Smooth muscle cell (in vitro differentiated cells): ENCODE measurements around the gene ANKRD63. TPM values are rescaled to one million over a fixed set of nuclear protein-coding genes. Genes with fewer than 3 reads are reported as not detected.

Source experiments
- DNase-seq: peaks from one replicate; lab custom pipeline; 2025; ENCODE audit not compliant: unreplicated experiment; lab: John Stamatoyannopoulos, UW
- H2AFZ ChIP-seq: fragments of 200-600 bp; sonication (generic); 2 replicates; pipeline ENCODE4 v1.6.0; 2016; ENCODE audit warnings: antibody characterized with exemption, low read depth, mild to moderate bottlenecking
- H3F3A ChIP-seq: fragments of 200-600 bp; sonication (generic); 2 replicates; pipeline ENCODE4 v1.6.0; 2017; ENCODE audit warnings: antibody characterized with exemption, low read depth
- H3K27ac ChIP-seq: fragments of 200-600 bp; sonication (generic); 2 replicates; pipeline ENCODE4 v1.5.1; 2016; ENCODE audit warnings: low read depth, mild to moderate bottlenecking
- H3K27me3 ChIP-seq: fragments of 200-600 bp; sonication (generic); 2 replicates; pipeline ENCODE4 v1.6.1; 2016; ENCODE audit warnings: low read depth, mild to moderate bottlenecking
- H3K36me3 ChIP-seq: fragments of 200-600 bp; sonication (generic); 2 replicates; pipeline ENCODE4 v1.5.1; 2016; ENCODE audit warnings: low read depth
- H3K4me1 ChIP-seq: fragments of 200-600 bp; sonication (generic); 2 replicates; pipeline ENCODE4 v1.5.1; 2016; ENCODE audit warnings: low read depth
- H3K4me2 ChIP-seq: fragments of 200-600 bp; sonication (generic); 2 replicates; pipeline ENCODE4 v1.6.0; 2016; ENCODE audit warnings: mild to moderate bottlenecking
- H3K4me3 ChIP-seq: fragments of 200-600 bp; sonication (generic); 2 replicates; pipeline ENCODE4 v1.5.1; 2016; ENCODE audit warnings: mild to moderate bottlenecking
- H3K79me2 ChIP-seq: fragments of 200-600 bp; sonication (generic); 2 replicates; pipeline ENCODE4 v1.6.0; 2016; ENCODE audit warnings: low read depth, mild to moderate bottlenecking
- H3K9ac ChIP-seq: fragments of 200-600 bp; sonication (generic); 2 replicates; pipeline ENCODE4 v1.6.0; 2016; ENCODE audit warnings: low read depth
- H3K9me3 ChIP-seq: fragments of 200-600 bp; sonication (generic); replicated peaks from 2 replicates; pipeline ENCODE4 v1.5.1; 2016; ENCODE audit warnings: low read depth
- H4K20me1 ChIP-seq: fragments of 200-600 bp; sonication (generic); 2 replicates; pipeline ENCODE4 v1.6.0; 2016; ENCODE audit warnings: low read depth
- WGBS: methylation state at CpG from one replicate; pipeline ENCODE4 v1.1.7; 2016; ENCODE audit warnings: low lambda C conversion rate; 5-methylcytosine and 5-hydroxymethylcytosine counted together
- polyA plus RNA-seq: library from polyadenylated mRNA; unstranded; fragments of >200 nt; fragmentation: Nextera tagmentation; extraction: Ambion mirVana; gene quantifications from 2 replicates; pipeline ENCODE4 v1.2.1, GENCODE V29; 2016
- total RNA-seq: library from RNA; depleted of rRNA; stranded (reverse); fragments of >200 nt; gene quantifications from 2 replicates; pipeline ENCODE4 v1.2.3, GENCODE V29; 2014
- TF ChIP-seq, protein P1 (sequence below): fragments of 200-600 bp; sonication (generic); IDR thresholded peaks from 2 replicates; pipeline ENCODE4 v1.5.1; 2017; ENCODE audit warnings: borderline replicate concordance, mild to moderate bottlenecking, antibody characterized with exemption; ENCODE audit not compliant: insufficient read depth, poor library complexity, severe bottlenecking

The ANKRD63 gene
- total and polyA plus RNA-seq, 2 experiments from 2014 or later = not detected

DNA sequence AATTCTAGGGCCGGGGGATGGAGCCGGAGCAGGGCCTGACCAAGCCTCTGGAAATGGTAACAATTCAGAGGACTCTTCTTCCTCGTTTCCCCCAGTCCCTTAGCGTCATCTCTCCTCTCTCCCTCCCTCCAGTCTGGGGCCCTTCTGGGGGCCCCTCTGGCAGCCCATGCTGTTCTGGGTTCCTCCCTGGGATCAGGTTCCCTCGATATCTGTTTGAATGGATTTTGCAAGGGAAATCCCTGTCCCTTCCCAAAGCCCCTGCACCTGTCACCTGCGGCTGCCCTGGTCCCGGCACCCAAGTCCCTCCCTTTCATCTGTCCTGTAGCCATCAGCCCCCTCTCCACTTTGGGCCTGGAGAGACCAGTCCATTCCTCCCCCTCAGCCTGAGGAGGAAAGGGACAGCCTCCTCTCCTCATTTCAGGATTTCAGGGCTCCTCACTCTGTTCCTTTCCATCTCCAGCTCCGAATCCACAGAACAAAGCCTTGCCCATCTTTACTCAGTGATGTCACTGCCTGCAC lies 26.5 kb upstream of the ANKRD63 start:
- TF ChIP-seq, protein P1, sequence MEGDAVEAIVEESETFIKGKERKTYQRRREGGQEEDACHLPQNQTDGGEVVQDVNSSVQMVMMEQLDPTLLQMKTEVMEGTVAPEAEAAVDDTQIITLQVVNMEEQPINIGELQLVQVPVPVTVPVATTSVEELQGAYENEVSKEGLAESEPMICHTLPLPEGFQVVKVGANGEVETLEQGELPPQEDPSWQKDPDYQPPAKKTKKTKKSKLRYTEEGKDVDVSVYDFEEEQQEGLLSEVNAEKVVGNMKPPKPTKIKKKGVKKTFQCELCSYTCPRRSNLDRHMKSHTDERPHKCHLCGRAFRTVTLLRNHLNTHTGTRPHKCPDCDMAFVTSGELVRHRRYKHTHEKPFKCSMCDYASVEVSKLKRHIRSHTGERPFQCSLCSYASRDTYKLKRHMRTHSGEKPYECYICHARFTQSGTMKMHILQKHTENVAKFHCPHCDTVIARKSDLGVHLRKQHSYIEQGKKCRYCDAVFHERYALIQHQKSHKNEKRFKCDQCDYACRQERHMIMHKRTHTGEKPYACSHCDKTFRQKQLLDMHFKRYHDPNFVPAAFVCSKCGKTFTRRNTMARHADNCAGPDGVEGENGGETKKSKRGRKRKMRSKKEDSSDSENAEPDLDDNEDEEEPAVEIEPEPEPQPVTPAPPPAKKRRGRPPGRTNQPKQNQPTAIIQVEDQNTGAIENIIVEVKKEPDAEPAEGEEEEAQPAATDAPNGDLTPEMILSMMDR = no peak
- H3F3A ChIP-seq = peaks cover 7% of the 10 kb centered on the region
- H3K9ac ChIP-seq = no peak overlapping the region
- H3K79me2 ChIP-seq = no peaks in the 10 kb centered on the region
- H4K20me1 ChIP-seq = no peaks in the 10 kb centered on the region
- no peak overlapping the region for H2AFZ ChIP-seq
- peaks cover 58% of the 10 kb centered on the region for H3K27me3 ChIP-seq
- H3K9me3 ChIP-seq = no peaks in the 10 kb centered on the region
- no peak overlapping the region for H3K27ac ChIP-seq
- 72% methylated on average over 8 of the region's 8 CpGs for WGBS
- DNase-seq = no peak
- no peak overlapping the region for H3K4me3 ChIP-seq
- H3K36me3 ChIP-seq = no peaks in the 10 kb centered on the region
- H3K4me1 ChIP-seq = peaks cover 17% of the 10 kb centered on the region
- no peak overlapping the region for H3K4me2 ChIP-seq

DNA sequence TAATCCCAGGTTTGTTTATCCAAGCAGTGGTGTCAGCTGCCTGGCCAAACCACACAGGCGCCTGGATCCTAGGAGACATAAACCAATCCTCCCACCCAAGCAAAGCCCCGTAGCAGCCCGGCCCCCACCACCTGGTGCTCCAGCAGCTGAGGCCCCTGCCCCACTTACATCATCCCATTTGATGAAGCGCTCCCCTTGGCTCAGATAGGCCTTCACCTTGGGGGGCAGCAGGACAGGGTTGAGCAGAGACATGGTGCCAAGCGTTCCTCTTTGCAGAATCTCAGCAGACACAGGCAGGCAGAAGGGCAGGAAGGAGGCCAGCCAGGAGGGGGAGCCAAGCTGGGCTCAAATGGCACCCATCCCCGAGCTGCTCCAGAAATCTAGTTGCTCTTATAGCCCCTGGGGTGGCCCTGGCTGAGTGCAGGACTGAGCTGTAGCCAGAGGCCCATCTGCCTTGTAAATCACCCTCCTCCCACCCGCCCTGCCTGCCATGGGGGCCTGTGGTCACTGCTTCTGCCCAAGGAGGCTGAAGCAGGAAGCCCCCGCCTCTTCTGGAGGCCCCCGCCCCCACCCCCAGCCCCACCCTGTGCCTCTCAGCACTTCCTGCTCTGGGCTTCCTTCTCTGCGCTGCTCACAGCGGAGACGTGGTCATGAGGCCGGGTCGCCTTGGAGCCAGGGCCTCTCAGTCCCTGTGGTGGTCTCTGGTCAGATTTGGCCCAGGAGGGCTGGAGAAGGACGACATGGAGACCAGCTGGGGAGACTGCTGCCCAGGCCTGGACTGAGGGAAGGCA lies 24.8 kb upstream of the ANKRD63 start, which contains the start of gene PLCB2:
Gene PLCB2 (minus strand): TSS at position 515 of the 791 bp plus-strand sequence. CDS start 263 bp downstream, at position 252.
- H3K4me1 ChIP-seq = peaks cover 17% of the 10 kb centered on the region
- peaks cover 56% of the 10 kb centered on the region for H3K27me3 ChIP-seq
- no peaks in the 10 kb centered on the region for H3K36me3 ChIP-seq
- H2AFZ ChIP-seq = no peak within 1 kb of the TSS
- H3K4me3 ChIP-seq = no peak within 1 kb of the TSS
- H3K27ac ChIP-seq = no peak within 1 kb of the TSS
- H4K20me1 ChIP-seq = no peaks in the 10 kb centered on the region
- H3K9me3 ChIP-seq = no peaks in the 10 kb centered on the region
- H3K79me2 ChIP-seq = no peaks in the 10 kb centered on the region
- 28% methylated on average over 15 of the region's 15 CpGs for WGBS
- TF ChIP-seq, protein P1 = peak; percentile 23
- no peak within 1 kb of the TSS for H3K9ac ChIP-seq
- DNase-seq = no peak
- peak within 1 kb of the TSS; percentile 67 for H3K4me2 ChIP-seq
- H3F3A ChIP-seq = peaks cover 7% of the 10 kb centered on the region

DNA sequence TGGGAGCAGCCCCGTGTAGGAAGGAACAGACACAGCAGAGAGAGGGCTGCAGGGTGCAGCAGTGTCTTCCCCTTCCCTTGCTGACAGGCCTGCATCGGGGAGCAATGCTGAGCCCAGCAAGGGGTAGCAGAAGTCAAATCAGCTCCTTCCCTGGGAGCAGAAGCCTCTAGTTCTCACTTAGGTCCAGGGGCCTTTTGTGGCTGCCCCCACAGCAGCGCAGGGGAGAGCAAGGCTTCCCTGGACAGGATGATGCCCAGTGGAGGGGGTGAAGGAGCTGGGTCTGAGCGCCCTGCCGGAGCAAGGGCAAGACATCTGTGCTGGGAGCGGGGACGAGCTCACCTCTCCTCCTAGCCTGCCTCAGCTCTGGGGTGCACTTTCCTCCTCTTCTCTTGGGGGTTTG lies 24.0 kb upstream of the ANKRD63 start:
- WGBS = 77% methylated on average over 7 of the region's 7 CpGs
- Histone ChIP-seq H3K36me3 (no peaks in the 10 kb centered on the region), H3K9ac (no peak overlapping the region), H3K9me3 (no peaks in the 10 kb centered on the region), H3K4me1 (peaks cover 18% of the 10 kb centered on the region), H3K27me3 (peaks cover 49% of the 10 kb centered on the region), H3K27ac (no peak overlapping the region), H3F3A (peaks cover 7% of the 10 kb centered on the region), H4K20me1 (no peaks in the 10 kb centered on the region), H3K4me2 (peak overlapping the region; percentile 67), H2AFZ (no peak overlapping the region), H3K79me2 (no peaks in the 10 kb centered on the region), H3K4me3 (no peak overlapping the region)
- no peak for DNase-seq
- TF ChIP-seq, protein P1 = no peak
